ENCODE measurements around the gene SPAST. TPM values are rescaled to one million over a fixed set of nuclear protein-coding genes. Genes with fewer than 3 reads are reported as not detected.
A peak's percentile ranks its signal among the peaks of the same experiment; 100 is the strongest.

Gene SPAST
- total RNA-seq, 1 experiment from 2014 or later: 20.4 TPM

- Mint-ChIP-seq H3K27ac (ENCODE audit: low read depth, unreplicated experiment) (no peak overlapping the region), H3K4me1 (ENCODE audit: insufficient read depth, unreplicated experiment) (peaks cover 16% of the 10 kb centered on the region), H3K4me3 (ENCODE audit: unreplicated experiment) (peak overlapping the region; percentile 98), H3K36me3 (ENCODE audit: insufficient read depth, unreplicated experiment) (peaks cover 23% of the 10 kb centered on the region), H3K27me3 (ENCODE audit: insufficient read depth, unreplicated experiment) (no peaks in the 10 kb centered on the region), H3K9me3 (ENCODE audit: unreplicated experiment) (no peaks in the 10 kb centered on the region)
- ChIA-PET POLR2A (interaction anchor here (0.6 to 5.8 kb wide), 9 partner anchors 8 to 1347 kb away, joined by 3 to 129 read pairs (median 5); partner anchors contain the start of genes DPY30, MEMO1 and SLC30A6), CTCF (interaction anchor here (0.6 to 2.2 kb wide), 5 partner anchors 27 to 231 kb away, joined by 3 to 7 read pairs (median 3); partner anchors contain the start of gene SLC30A6)
- intact Hi-C loops (cut with micrococcal nuclease): loop anchor here (5.0 to 10.0 kb wide), 2 partner anchors 100 to 652 kb away; partner anchors contain the start of genes SLC30A6 and XDH
- no peak for TF ChIP-seq CTCF (IDR thresholded peaks at IDR 0.05; ENCODE audit: unreplicated experiment)
- TSS peak; percentile 63 for BruUV-seq (replicated peaks)
- DNase-seq (ENCODE audit: unreplicated experiment): no peak
These were observed 1.4 kb downstream of the SPAST start for GRCh38 chr2:32064713-32065112.

- Mint-ChIP-seq H3K27me3 (ENCODE audit: insufficient read depth, unreplicated experiment) (no peaks in the 10 kb centered on the region), H3K36me3 (ENCODE audit: insufficient read depth, unreplicated experiment) (peaks cover 23% of the 10 kb centered on the region), H3K27ac (ENCODE audit: low read depth, unreplicated experiment) (no peak overlapping the region), H3K4me3 (ENCODE audit: unreplicated experiment) (no peak overlapping the region), H3K9me3 (ENCODE audit: unreplicated experiment) (no peaks in the 10 kb centered on the region), H3K4me1 (ENCODE audit: insufficient read depth, unreplicated experiment) (peaks cover 9% of the 10 kb centered on the region)
- CTCF ChIA-PET: interaction anchor here (0.7 to 0.8 kb wide), 2 partner anchors 29 to 1487 kb away, joined by 3 read pairs; no protein-coding TSS in a partner anchor
- BruUV-seq (replicated peaks): no TSS peak
- no peak for DNase-seq (ENCODE audit: unreplicated experiment)
- no peak for TF ChIP-seq CTCF (IDR thresholded peaks at IDR 0.05; ENCODE audit: unreplicated experiment)
- POLR2A ChIA-PET: no interaction called here
- intact Hi-C loops (cut with micrococcal nuclease): loop anchor here (10.0 kb wide), 1 partner anchor 97 kb away; the partner anchor contains the start of gene SLC30A6
These were observed 4.2 kb downstream of the SPAST start for GRCh38 chr2:32067549-32067948.

GRCh38 chr2:32074134-32074506, 10.8 kb downstream of the SPAST start:
- H3K9me3 Mint-ChIP-seq (ENCODE audit: unreplicated experiment): no peaks in the 10 kb centered on the region
- no TSS peak for BruUV-seq (replicated peaks)
- no peaks in the 10 kb centered on the region for H3K4me1 Mint-ChIP-seq (ENCODE audit: insufficient read depth, unreplicated experiment)
- no peak for TF ChIP-seq CTCF (IDR thresholded peaks at IDR 0.05; ENCODE audit: unreplicated experiment)
- ChIA-PET CTCF (no interaction called here), POLR2A (interaction anchor here (1.2 kb wide), 1 partner anchor 34 kb away, joined by 4 read pairs; the partner anchor contains the start of gene DPY30)
- no peak overlapping the region for H3K27ac Mint-ChIP-seq (ENCODE audit: low read depth, unreplicated experiment)
- no peak for DNase-seq (ENCODE audit: unreplicated experiment)
- no peaks in the 10 kb centered on the region for H3K27me3 Mint-ChIP-seq (ENCODE audit: insufficient read depth, unreplicated experiment)
- intact Hi-C loops (cut with micrococcal nuclease): no loop called here
- H3K36me3 Mint-ChIP-seq (ENCODE audit: insufficient read depth, unreplicated experiment): peaks cover 12% of the 10 kb centered on the region
- H3K4me3 Mint-ChIP-seq (ENCODE audit: unreplicated experiment): no peak overlapping the region

- Mint-ChIP-seq H3K9me3 (ENCODE audit: unreplicated experiment) (no peaks in the 10 kb centered on the region), H3K27ac (ENCODE audit: low read depth, unreplicated experiment) (no peak overlapping the region), H3K36me3 (ENCODE audit: insufficient read depth, unreplicated experiment) (peaks cover 15% of the 10 kb centered on the region), H3K4me3 (ENCODE audit: unreplicated experiment) (no peak overlapping the region), H3K4me1 (ENCODE audit: insufficient read depth, unreplicated experiment) (no peaks in the 10 kb centered on the region), H3K27me3 (ENCODE audit: insufficient read depth, unreplicated experiment) (no peaks in the 10 kb centered on the region)
- DNase-seq (ENCODE audit: unreplicated experiment): no peak
- no TSS peak for BruUV-seq (replicated peaks)
- no peak for TF ChIP-seq CTCF (IDR thresholded peaks at IDR 0.05; ENCODE audit: unreplicated experiment)
- POLR2A ChIA-PET: no interaction called here
- intact Hi-C loops (cut with micrococcal nuclease): no loop called here
- CTCF ChIA-PET: interaction anchor here (0.6 to 1.3 kb wide), 4 partner anchors 14 to 148 kb away, joined by 3 to 7 read pairs (median 3); no protein-coding TSS in a partner anchor
These were observed 32.3 kb downstream of the SPAST start for GRCh38 chr2:32095671-32096070.

Data from MCF 10A (cell line).